GM10266 (cell line): ENCODE measurements around the gene CYP3A5.

Experiments
- DNase-seq: peaks from one replicate; pipeline ENCODE4 v3.0.0; 2012; ENCODE audit errors: extremely low spot score
- TF ChIP-seq, protein P1 (sequence below): IDR thresholded peaks from 2 replicates; pipeline ENCODE4 v1.5.1; 2012; ENCODE audit warnings: mild to moderate bottlenecking, low read depth; ENCODE audit not compliant: control insufficient read depth, insufficient read depth; ENCODE audit errors: missing control alignments

CYP3A5 gene

GRCh38 chr7:99614495-99614894 is 65.3 kb downstream of the CYP3A5 start:
- no peak for DNase-seq
- TF ChIP-seq, protein P1, sequence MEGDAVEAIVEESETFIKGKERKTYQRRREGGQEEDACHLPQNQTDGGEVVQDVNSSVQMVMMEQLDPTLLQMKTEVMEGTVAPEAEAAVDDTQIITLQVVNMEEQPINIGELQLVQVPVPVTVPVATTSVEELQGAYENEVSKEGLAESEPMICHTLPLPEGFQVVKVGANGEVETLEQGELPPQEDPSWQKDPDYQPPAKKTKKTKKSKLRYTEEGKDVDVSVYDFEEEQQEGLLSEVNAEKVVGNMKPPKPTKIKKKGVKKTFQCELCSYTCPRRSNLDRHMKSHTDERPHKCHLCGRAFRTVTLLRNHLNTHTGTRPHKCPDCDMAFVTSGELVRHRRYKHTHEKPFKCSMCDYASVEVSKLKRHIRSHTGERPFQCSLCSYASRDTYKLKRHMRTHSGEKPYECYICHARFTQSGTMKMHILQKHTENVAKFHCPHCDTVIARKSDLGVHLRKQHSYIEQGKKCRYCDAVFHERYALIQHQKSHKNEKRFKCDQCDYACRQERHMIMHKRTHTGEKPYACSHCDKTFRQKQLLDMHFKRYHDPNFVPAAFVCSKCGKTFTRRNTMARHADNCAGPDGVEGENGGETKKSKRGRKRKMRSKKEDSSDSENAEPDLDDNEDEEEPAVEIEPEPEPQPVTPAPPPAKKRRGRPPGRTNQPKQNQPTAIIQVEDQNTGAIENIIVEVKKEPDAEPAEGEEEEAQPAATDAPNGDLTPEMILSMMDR = no peak

GRCh38 chr7:99607548-99607947 is 72.2 kb downstream of the CYP3A5 start:
- TF ChIP-seq, protein P1 = no peak
- no peak for DNase-seq

GRCh38 chr7:99606531-99606930 is 73.3 kb downstream of the CYP3A5 start:
- TF ChIP-seq, protein P1 = no peak
- no peak for DNase-seq

GRCh38 chr7:99605527-99605926 is 74.3 kb downstream of the CYP3A5 start:
- no peak for DNase-seq
- TF ChIP-seq, protein P1 = no peak

DNA sequence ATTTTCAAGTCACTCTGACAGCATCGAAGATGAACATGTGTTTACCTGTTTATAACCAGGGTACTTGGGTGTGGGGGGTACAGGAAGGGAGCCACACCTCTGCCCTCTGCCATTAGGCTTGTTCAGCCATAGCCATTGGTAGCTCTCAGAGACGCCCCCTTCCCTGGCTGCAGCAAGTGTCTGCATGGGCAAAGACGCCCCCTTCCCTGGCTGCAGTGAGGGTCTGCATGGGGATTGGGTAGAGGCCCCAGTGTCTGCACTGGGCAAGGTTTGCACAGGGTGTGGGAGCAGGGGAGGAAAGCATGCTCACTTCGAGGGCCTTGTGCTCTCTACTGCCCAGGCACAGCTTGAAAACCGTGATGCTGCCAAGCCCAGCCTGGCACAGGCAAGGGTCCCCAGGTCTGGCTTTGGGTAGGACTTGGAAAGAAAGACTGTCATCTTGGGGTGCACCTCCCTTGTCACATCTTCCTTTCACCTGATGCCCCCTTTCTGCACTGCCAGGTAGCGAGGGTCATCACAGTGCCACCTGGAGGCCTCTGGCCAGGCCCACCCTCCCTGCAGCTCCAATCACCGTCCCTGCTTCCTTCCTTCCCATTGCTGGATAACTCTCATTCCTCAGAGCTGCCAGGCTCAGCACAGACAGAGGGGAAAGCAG is 78.0 kb downstream of the CYP3A5 start:
- TF ChIP-seq, protein P1 = no peak
- DNase-seq = no peak

- no peak for DNase-seq
- TF ChIP-seq, protein P1 = no peak
Observed at GRCh38 chr7:99599836-99600235, 80.0 kb downstream of the CYP3A5 start.
